HG02798 (cell line): ENCODE results near the gene ATG7.
"Not testable (repeated sequence)": the region's sequence is repeated elsewhere in the genome, so short reads cannot be mapped to it uniquely, and the experiment has no call there.

ENCODE experiments used
- ATAC-seq: cut with Tn5 transposase; IDR thresholded peaks from one replicate; pipeline ENCODE4 v1.9.1; 2021; ENCODE audit warnings: mild to moderate bottlenecking; ENCODE audit not compliant: unreplicated experiment, poor library complexity

The ATG7 gene

DNA sequence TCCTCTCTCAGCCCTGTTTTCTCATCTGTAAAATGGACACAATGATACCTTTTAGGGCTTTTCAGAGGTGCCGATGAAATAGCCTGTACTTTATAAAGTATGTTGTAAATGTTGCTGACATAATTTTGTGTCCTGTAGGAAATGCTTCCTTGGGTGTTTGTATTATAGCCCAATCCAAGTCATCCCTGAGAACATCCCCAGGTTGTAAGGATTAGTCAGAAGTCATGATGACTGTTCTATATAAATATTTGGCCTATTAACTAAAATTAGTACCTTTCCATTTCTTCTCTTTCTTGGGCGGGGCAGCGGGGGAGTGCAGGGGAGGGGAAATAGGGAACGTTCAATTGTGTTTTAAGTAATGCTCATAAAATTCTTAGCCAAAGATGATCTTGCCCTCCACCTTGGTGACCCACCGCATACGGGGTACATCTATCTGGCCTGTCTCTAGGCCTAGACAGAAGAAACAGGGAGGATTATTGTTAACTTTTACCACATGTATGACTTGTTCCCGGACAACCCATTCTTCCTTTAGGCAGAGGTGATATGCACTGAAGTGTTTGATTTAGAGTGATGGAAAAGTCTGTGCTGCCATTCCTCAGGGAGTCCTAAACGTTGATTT is 250.9 kb downstream of the ATG7 start:
- ATAC-seq = no peak

- ATAC-seq = no peak
Measured at GRCh38 chr3:11523572-11524101, 251.4 kb downstream of the ATG7 start.

- not testable (repeated sequence) for ATAC-seq
Measured at GRCh38 chr3:11526121-11526520, 253.9 kb downstream of the ATG7 start.

DNA sequence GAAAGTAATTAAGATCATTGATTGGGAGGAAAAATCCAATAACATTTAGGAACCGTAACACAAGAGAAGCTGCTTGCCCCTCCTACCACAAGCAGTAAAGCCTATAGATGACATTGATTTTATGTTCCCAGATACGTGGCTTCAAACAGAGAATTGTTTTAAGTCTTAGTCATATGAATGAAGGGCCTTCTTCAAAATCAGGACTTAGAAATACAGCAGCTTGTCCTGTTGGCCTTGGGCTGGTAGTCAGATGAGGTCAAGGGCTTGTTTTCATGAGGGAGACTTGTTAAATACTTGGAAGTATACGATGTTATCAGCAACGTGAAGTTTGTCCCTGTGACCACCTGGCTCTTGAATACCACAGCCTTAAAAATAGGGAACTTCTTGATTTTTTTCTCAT is 257.1 kb downstream of the ATG7 start:
- no peak for ATAC-seq

DNA sequence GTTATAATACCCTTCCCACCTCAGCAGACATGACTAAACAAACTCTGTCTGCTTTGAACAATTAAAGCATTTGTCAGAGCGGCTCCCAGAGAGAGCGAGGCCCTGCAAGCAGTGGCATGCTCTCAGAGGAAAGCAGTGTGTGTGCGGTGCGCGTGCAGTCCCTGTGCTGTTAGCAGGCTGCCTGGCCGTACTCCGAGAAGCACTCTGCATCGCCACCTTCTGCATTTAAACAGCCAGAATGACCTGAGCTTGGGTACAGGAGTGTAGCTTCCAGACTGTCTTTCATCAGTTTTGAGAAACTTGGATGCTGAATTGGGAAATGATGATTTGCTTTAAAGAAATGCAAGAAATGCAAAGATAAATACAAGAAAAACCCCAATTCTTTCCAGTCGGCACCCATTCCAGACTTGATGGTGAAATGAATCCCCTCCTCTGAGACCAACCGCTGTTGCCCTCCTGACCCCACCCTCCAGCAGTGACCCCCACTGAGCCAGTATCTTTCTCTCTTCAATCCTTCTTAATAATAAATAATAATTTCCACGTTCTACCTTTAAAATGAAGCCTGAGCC is 258.0 kb downstream of the ATG7 start:
- ATAC-seq = no peak

- no peak for ATAC-seq
Measured at GRCh38 chr3:11532931-11533391, 260.8 kb downstream of the ATG7 start.

DNA sequence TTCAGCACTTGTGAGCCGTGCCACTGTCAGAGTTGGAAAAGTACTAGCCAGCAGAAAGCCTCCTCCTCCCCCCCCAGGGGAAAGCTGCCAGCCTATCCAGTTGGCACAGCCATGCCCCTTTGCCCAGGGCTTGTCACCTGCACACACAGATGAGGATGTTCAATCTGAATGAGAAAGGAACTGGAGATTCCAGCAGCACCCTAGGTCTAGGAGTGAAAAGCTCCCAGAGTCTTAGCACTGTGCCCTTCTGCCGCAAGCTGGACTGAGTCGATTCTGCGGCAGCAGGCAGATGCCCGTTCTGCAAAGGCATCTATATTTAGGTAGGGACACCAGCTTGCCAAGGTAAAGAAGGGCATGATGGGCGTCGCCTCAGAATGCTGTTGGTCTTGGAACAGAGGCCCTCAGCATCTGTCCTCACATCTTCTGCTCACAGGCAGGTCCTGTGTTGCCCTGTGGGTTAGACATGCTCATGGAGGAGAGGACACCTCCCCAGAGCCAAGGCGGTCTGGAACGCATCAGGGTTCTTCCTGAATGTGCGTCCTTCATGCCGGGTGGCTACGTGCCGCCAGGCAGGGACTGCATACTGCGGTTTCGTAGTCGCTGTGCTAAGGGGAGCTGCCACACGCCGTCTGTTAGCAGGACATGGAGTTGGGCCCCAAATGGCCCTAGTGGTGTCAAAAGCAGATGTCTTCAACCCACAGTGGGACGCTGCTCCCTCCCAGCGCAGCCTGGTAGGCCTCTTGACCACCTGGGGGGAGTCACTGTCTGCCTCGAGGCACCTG is 262.0 kb downstream of the ATG7 start:
- no peak for ATAC-seq

- ATAC-seq = no peak
Measured at GRCh38 chr3:11534793-11535101, 262.6 kb downstream of the ATG7 start.

- ATAC-seq = no peak
Measured at GRCh38 chr3:11535243-11535960, 263.2 kb downstream of the ATG7 start.

DNA sequence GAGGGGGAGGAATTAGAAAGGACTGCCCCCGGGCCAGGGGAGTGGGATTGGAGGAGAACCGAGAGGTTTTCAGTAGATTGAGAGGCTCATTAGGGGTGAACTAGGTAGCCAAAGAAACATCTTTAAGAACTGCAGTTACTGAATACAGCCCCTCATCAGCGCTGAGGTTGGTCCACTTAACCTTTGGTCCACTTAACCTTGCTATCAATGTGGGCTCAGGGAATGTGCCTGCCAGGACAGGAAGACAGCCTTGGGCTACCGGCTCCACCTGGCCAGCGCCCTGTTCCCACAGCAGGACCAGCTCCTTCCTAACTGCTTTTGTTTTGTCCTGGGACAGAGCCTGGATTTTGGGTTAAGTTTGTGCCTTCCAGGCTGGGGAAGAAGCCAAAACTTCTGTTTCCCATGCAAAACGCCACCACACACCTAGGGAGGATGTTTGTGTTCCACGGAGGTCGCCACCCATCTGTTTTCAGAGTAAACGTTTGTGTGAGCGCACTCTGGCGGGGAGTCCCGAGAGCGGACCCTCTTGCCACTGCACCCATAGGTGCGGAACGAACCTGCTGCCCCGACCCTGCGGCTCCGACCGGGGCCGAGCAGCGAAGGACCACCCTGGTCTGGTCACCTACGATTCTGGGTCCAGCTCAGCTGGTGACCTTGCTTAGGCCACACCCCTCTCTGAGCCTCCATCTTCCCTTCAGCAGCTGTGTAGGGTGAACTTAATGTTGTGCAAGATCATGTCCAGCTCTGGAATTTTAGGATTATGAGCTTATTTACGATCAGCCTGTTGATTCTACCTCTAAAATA is 264.1 kb downstream of the ATG7 start:
- no peak for ATAC-seq

- no peak for ATAC-seq
Measured at GRCh38 chr3:11536936-11537612, 264.9 kb downstream of the ATG7 start.

- ATAC-seq = no peak
Measured at GRCh38 chr3:11538581-11538980, 266.4 kb downstream of the ATG7 start.

- no peak for ATAC-seq
Measured at GRCh38 chr3:11539218-11539617, 267.0 kb downstream of the ATG7 start.

- no peak for ATAC-seq
Measured at GRCh38 chr3:11539677-11540076, 267.5 kb downstream of the ATG7 start.

DNA sequence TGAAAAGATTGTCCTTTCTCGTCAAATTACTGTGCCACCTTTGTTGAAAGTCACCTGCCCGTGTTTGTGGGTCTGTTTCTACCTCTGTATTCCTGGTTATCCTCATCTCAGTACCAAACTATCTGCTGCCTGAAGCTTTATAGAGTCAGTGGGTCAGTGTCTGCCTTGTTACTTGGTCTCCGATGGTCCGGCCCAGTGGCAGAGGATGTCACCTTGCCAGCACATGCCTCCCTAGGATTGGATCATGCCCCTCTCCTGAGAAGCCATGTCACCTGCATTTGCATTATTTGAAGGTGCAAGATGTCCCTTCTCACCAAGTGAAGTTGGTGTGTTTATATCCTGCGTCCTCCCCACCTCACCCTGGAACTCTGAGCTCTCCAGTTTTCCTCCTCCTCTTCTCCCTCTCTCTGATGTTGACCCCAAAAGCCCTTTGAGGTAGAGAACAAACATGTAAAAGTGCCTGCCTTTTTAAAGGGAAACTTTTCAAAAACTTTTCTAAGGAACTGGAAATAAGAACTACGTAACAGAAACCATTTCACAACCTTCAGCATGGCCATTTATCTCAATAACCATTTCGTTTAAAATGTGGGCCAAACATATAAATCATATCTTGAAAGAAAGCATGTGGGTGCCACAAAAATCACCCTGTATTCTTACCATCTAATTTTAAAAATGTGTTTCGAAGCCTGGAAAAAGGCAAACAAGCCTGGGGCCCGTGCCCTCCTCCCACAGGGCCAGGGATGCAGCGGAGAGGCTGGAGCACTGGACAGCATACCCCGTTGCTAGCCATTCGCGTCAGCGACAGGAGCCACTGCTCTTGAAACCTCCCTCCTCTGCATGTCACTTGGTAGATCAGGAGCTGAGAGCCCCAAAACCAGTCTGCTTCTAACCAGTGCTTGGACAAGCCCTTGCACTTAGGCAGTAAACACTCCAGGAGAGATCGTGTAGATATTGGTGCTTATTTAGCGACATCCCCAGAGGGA is 269.4 kb downstream of the ATG7 start:
- ATAC-seq = no peak

DNA sequence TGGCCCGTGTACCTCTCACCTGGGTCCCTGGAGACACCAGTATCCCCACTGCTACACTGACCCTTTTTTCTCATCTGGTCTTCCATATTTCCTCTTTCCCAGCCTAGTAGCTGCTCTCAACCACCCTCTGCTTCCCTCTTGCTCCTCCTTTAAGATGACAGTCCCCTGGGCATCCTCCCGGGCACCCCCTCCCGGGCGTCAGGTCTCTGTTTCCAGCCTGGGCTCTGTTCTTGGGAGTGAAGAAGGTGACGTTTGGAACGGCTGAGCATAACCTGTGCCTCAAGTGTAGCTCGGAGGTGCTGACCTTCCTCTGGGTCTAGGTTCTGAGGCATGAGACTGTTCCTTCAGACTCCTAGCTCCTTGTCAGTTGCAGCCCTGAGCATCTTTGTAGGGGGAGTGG is 270.4 kb downstream of the ATG7 start:
- ATAC-seq = no peak

- ATAC-seq = no peak
Measured at GRCh38 chr3:11543141-11543947, 271.1 kb downstream of the ATG7 start.

- ATAC-seq = no peak
Measured at GRCh38 chr3:11543948-11544387, 271.8 kb downstream of the ATG7 start.
